ENCODE data around the gene JPH3.

- TF ChIP-seq POLR2AphosphoS5 (IDR thresholded peaks at IDR 0.05) (no peak), CTCF (IDR thresholded peaks at IDR 0.05) (no peak), POLR2A (IDR thresholded peaks at IDR 0.05) (no peak)
These were observed 46.7 kb upstream of the JPH3 start for GRCh38 chr16:87555647-87556046.

All from gastroesophageal sphincter (tissue), 3 donors.